ENCODE results near the gene SPSB4.
A peak's percentile ranks its signal among the peaks of the same experiment; 100 is the strongest.

GRCh38 chr3:141192345-141192744 lies 141.2 kb downstream of the SPSB4 start:
- TF ChIP-seq CTCF (IDR thresholded peaks at IDR 0.05; ENCODE audit: extremely low read depth in 1 of 2, insufficient read depth in 1 of 2, low read depth in 1 of 2, low read length in 2 of 2) = peak; percentile 94 to 97
- TF ChIP-seq EZH2 (IDR thresholded peaks at IDR 0.05; ENCODE audit: borderline replicate concordance, low read depth, low read length, severe bottlenecking) = no peak
- TF ChIP-seq POLR2AphosphoS5 (IDR thresholded peaks at IDR 0.05; ENCODE audit: insufficient read depth, low read depth, low read length) = no peak
- no peak for TF ChIP-seq JUN (IDR thresholded peaks at IDR 0.05; ENCODE audit: borderline replicate concordance, insufficient read depth, insufficient read length, low read depth)
- peak; percentile 10 for TF ChIP-seq FOS (IDR thresholded peaks at IDR 0.05; ENCODE audit: borderline replicate concordance, insufficient read depth, low read length)
